GM21723 (cell line): ENCODE measurements around the gene RBMS3.
A peak's percentile ranks its signal among the peaks of the same experiment; 100 is the strongest.
"Not testable (repeated sequence)": the region's sequence is repeated elsewhere in the genome, so short reads cannot be mapped to it uniquely, and the experiment has no call there.

ENCODE experiments used
- ATAC-seq: cut with Tn5 transposase; IDR thresholded peaks from one replicate; pipeline ENCODE4 v1.9.1; 2021; ENCODE audit warnings: mild to moderate bottlenecking, moderate library complexity; ENCODE audit not compliant: unreplicated experiment

RBMS3 gene

GRCh38 chr3:30042274-30042859 lies 761.5 kb downstream of the RBMS3 start:
- ATAC-seq: peak; percentile 62

- ATAC-seq: no peak
Observed at GRCh38 chr3:30042916-30043555, 762.2 kb downstream of the RBMS3 start.

GRCh38 chr3:30044515-30044914 lies 763.6 kb downstream of the RBMS3 start:
- no peak for ATAC-seq

GRCh38 chr3:30048431-30048830 lies 767.6 kb downstream of the RBMS3 start:
- ATAC-seq: no peak

- not testable (repeated sequence) for ATAC-seq
Observed at GRCh38 chr3:30050116-30050515, 769.2 kb downstream of the RBMS3 start.

- ATAC-seq: no peak
Observed at GRCh38 chr3:30059240-30059639, 778.4 kb downstream of the RBMS3 start.
